Renal cortex interstitium (tissue), 11 donors: ENCODE measurements around the gene NDRG4. TPM values are rescaled to one million over a fixed set of nuclear protein-coding genes. Genes with fewer than 3 reads are reported as not detected.

Experiments
- DNase-seq, 11 donors: peaks; one replicate each; pipeline ENCODE4 v3.0.0-alpha.2; 2013; ENCODE audit warnings: low read depth in 9 of 11, low spot score in 4 of 11; ENCODE audit errors: extremely low read depth in 1 of 11
- polyA plus RNA-seq, 3 donors: library from polyadenylated mRNA; unstranded; fragments of 120-200 nt; gene quantifications; one replicate each; pipeline ENCODE4 v1.2.1, GENCODE V29; 2013; ENCODE audit not compliant: insufficient read length in 3 of 3

The NDRG4 gene
- polyA plus RNA-seq, 3 donors, result 7.9 to 10.1 (median 8.5) TPM

DNA sequence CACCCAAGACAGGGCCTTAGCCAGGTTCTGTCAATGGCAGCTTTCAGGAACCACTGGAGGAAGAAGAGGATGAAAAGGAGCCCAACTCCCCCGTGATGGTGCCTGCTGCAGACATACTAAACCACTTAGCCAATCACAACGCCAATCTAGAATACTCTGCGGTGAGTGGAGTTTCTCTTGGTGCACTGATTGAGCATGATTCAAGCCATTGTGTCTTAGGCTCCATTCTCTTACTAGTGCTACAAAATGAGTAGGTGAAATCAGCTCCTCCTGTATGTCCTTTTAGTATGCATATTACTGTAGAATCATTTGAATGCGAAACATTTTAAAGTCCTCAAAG lies 16.8 kb downstream of the NDRG4 start:
- no peak for DNase-seq

- no peak for DNase-seq
These were observed 18.4 kb downstream of the NDRG4 start for GRCh38 chr16:58518083-58518979.

DNA sequence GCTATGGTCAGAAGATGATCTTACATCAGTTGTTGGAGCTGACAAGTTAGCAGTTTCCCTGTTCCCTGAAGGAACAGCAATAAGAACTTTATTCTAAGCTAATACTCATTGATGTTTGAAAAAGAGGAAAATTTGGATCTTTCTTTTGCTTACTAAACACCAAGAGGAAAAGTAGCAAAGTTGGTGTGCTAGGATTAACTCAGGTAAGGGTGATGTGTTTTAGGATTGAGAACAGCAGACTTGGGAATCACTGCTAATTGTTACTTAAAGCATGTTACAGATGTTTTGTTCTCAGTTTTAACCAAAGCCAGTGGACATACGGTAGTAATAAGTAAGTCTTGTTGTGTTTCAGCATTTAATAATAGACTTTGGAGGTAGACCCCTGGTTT lies 19.0 kb downstream of the NDRG4 start:
- DNase-seq, result no peak

GRCh38 chr16:58519707-58520106 lies 19.8 kb downstream of the NDRG4 start:
- no peak for DNase-seq

DNA sequence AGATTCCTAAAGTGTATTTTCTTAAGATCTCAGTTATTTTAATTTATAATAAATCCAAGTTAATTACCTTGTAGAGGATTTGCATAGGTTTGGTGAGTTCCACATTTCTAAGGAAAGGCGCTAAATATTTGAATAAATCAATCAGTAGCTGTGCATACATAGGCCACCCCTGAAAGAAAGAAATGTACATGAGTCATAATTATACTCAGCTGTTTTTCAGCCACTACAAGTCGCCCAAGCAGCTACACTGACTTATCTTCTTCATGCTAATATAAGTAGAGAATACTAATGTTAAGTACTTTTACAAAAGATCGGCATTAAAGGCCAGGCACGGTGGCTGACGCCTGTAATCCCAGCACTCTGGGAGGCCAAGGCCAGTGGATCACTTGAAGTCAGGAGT lies 30.2 kb downstream of the NDRG4 start:
- DNase-seq, result no peak

- no peak for DNase-seq
These were observed 32.5 kb downstream of the NDRG4 start for GRCh38 chr16:58532414-58532813.

DNA sequence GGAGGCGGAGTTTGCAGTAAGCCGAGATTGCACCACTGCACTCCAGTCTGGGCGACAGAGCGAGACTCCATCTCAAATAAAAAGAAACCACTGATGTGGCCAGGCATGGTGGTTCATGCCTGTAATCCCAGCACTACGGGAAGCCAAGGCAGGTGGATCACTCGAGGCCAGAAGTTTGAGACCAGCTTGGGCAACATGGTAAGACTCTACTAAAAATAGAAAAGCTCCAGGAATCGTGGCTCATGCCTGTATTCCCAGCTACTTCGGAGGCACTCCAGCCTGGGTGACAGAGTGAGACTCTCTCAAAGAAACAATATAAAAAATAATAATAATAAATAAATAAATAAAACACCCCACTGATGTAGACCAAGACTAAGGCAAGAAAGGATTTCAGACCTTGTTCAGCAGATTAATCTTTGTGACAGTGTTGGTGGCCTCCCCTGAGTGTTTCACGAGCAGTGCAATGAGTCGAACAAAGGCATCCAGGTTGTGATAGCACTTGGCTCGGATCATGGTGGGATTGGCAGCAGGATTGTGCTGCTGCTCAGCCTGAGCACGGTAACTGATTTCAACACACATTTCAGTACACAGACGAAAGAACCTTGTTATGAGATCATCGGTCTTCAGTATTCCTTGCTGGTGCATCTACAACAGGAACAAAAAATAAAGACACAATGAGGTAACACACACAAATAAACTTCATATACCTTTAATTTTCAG lies 34.0 kb downstream of the NDRG4 start:
- DNase-seq, result no peak

GRCh38 chr16:58535100-58535499 lies 35.2 kb downstream of the NDRG4 start:
- no peak for DNase-seq

GRCh38 chr16:58536278-58536677 lies 36.3 kb downstream of the NDRG4 start:
- DNase-seq, result no peak

GRCh38 chr16:58537124-58537906 lies 37.4 kb downstream of the NDRG4 start:
- no peak for DNase-seq

DNA sequence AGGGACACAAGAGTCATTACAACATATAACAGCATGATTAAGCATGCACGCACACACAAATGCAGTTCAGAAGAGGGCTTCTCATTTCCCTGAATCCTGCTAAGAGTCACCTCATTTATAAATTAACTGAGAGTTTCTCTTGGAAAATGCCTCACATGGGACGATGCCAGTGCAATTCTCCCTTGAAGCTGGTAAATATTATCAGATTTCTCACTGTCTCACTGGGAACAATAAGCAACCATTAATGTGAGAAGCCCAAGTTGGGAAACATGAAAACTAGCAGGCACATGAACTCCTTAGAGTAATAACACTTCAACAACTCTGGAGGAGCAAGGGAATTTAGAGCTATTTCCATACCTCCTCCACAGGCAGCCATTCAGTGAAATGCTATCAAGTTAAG lies 41.8 kb downstream of the NDRG4 start:
- DNase-seq, result no peak

DNA sequence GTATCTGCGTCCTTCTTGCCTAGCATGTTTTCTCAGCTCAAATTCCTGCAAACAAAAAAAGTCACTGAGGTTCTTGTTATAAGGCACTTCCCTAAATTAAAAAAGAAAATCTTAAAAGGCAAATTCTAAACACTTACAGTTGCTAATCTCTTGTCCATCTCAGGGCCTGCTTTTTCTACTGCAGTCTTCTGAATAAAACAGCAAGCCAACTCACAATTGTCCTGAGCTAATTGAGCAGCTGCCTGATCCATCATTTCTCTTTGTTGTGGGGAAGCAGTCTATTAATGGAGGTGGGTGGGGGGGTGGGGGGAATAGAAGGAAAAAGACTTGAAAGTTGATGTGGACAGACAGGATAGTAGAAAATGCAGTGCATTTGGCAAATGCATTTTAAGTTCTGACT lies 42.3 kb downstream of the NDRG4 start:
- DNase-seq, result no peak

DNA sequence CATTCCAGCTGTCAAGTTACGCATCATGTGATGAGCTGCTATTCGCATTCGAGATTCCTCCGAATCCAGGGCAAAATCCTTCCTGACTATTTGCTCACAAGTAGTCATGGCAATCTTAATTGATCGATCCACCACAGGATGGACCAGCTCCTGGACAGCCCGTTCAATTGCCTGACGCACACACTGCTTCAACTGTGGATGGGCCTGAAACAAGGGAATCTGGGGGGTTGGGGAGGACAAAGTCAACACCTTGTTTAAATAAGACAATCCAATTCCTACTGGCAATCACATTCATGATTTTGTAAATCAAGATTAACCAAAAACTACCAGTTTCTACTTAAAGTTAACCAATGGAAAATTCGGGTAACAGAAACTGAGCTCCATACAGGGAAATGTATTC lies 43.7 kb downstream of the NDRG4 start:
- no peak for DNase-seq

DNA sequence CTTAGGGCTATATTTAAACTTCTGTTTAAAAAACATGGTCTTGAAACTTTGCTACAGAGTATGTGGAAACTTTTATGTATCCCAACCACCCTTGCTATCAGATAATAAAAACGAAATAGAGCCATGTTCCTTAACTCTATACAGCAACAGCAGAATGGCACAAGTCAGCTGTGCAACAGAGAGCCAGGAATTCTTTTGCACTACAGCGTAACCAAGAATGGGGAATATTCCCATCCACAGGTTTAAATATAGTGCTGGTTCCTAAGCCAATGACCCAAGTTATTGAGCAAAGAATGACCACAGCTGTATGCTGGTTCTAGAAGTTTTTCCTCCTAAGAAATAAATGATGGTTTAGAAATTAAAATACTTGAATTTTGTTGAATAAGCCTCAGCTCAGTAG lies 48.4 kb downstream of the NDRG4 start:
- no peak for DNase-seq

- DNase-seq, result no peak
These were observed 51.6 kb downstream of the NDRG4 start for GRCh38 chr16:58551496-58551895.

DNA sequence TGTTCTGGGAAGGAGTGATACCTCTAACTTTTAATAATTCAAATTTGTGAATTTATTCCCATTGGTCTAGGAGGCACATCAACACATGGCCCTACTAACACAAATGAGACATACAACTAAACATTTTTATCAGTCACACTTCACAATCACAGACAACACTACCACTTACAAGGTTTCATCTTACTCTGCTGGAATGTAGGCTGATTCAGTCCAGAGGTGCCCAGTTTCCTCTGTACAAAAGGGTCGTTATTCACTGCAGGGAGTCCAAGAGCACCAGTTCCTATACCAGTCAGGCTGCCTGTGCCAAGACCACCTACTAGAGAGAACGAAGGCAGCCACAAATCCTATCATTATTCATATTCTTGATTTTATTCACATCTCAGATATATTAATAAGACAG lies 56.7 kb downstream of the NDRG4 start:
- no peak for DNase-seq
